ENCODE results near the gene CAMTA1. TPM values are rescaled to one million over a fixed set of nuclear protein-coding genes. Genes with fewer than 3 reads are reported as not detected.

Gene CAMTA1
- total RNA-seq, 1 donor from 2014 or later = 34.4 TPM

DNA sequence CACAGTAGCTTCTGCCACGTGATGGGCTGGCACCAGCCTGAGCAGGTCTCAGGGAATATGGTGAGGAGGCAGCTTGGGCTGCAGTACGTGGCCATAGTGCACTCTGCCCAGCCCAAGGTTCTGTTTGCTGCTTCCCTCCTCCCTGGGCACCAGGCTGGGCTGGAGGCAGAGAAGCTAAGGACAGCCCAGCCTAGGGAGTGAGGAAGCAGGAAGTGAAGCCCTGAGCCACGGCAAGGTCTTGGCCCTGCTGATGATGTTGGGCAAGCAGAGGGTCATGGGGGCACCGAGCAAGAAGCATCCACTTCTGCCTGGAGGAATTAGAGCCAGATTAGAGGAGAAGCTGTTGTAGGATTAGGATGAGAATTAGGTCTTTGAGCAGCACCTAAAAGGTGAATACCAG is 659.1 kb downstream of the CAMTA1 start:
- no peak for ATAC-seq

DNA sequence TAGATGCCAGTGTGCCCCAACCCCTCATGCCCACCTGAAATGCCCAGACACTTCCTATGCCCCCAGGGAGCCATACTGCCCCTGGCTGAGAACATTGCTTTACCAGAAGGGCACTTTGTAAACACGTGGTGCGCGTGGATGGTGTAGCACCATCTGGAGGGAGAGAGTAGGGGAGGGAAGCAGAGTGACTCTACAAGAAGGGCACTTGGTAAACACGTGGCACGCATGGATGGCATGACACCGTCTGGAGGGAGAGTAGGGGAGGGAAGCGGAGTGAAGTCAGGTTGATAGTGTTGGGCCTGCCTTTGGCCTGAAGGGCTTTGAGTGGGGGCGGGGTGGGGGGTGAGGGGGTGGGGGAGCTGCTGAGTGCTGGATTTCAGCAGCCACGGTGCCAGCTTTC is 661.8 kb downstream of the CAMTA1 start:
- ATAC-seq = no peak

GRCh38 chr1:7447736-7448135 is 662.5 kb downstream of the CAMTA1 start:
- no peak for ATAC-seq

DNA sequence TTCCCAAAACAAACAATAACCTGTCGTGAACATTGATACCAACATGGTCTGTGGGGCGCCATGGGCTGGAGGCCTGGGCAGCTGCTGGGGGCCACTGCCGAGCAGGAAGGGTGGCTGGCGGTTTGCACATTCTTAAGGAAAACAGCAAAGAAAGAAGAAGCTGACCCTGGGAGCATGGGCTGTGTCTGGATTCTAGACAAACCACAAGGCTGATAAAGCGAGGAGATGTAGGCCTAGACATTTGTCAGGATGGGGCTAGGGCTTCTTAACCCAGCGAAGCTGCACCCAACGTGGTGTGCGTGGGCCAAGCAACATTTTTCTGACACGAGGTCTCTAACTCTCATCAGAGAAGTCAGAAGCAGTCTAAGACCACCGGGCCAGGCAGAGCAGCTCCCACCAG is 663.7 kb downstream of the CAMTA1 start:
- no peak for ATAC-seq

DNA sequence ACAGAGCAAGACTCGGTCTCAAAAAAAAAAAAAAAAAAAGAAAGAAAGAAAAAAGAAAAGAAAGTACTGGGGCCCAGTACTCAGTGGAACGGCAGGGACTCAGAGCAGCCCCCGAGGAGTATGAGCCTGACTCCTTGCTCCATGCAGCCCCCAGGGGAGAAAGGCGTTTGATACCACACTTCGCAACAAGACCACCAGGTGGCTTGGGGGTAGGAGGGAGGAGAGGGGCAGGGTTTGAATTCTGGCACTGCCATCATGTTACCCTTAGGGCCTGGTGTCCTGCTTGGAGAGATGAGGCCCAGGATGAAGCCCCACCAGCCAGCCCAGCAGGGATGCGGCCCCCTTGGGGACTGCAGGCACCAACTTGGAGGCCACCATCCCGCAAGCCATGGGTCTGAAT is 664.5 kb downstream of the CAMTA1 start:
- no peak for ATAC-seq

DNA sequence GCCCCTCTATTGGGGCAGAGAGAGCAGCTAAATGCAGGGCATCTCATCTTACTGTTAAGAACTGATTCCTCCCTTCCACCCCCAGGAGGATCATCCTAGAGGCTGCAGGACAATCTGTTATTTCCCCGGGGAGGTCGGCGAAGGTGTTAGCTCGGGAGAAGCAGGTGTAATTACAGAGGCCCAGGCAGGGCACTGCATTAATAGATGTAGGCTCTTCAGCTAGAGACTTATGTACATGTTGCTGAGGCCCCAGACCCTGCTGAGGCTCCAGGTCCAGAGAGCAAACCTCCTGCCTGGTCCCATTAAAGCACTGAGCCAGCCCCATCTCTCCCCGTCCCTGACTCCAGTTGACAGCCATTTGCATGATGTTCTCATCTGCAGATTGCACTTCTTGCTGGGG is 665.6 kb downstream of the CAMTA1 start:
- ATAC-seq = no peak

- ATAC-seq = no peak
These were observed 667.8 kb downstream of the CAMTA1 start for GRCh38 chr1:7453038-7453437.

- no peak for ATAC-seq
These were observed 669.0 kb downstream of the CAMTA1 start for GRCh38 chr1:7454052-7454815.

- peak; percentile 42 for ATAC-seq
These were observed 669.9 kb downstream of the CAMTA1 start for GRCh38 chr1:7454895-7455784.

- no peak for ATAC-seq
These were observed 670.8 kb downstream of the CAMTA1 start for GRCh38 chr1:7455796-7456721.

GRCh38 chr1:7456722-7457082 is 671.4 kb downstream of the CAMTA1 start:
- no peak for ATAC-seq

DNA sequence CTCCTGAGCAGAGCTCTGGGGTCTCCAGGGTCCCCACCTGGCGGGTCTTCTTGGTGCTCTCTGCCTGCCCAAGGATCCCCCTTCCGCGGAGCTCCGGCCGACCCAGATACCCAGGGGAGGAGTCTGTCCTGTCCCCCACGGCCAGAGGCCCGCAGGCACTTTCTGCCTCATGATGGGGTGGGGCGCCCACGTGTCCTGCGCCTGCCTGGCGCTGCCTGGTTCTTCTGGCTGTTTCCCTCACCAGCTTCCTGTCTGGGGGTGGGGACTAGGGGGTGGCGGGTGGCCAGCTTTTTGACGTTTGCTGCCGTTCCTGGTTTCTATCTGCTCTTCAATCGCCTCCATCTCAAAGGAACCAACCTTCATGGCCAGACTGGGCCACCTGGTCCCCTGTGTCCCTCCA is 672.6 kb downstream of the CAMTA1 start:
- ATAC-seq = peak; percentile 30

- ATAC-seq = no peak
These were observed 673.7 kb downstream of the CAMTA1 start for GRCh38 chr1:7458946-7459345.

DNA sequence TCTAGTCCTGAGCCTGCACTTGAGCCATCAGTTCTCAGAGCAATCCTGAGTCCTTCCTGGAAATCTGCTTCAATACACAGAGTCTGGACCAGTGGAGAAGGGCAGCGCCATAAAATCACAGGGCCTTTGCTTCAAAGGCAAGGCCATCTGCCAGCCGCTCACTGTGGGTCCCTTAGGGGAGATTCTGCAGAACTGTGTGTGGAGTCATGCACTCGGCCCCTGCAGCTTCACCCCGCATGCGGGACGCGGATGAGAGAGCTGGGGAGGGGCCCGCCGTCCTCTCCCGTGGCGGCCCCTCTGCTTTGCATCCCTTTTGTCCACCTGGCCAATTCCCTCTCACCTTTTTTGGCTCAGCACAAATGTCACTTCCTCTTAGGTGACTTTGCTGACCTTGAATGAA is 674.7 kb downstream of the CAMTA1 start:
- ATAC-seq = no peak

- no peak for ATAC-seq
These were observed 675.6 kb downstream of the CAMTA1 start for GRCh38 chr1:7460807-7461206.

DNA sequence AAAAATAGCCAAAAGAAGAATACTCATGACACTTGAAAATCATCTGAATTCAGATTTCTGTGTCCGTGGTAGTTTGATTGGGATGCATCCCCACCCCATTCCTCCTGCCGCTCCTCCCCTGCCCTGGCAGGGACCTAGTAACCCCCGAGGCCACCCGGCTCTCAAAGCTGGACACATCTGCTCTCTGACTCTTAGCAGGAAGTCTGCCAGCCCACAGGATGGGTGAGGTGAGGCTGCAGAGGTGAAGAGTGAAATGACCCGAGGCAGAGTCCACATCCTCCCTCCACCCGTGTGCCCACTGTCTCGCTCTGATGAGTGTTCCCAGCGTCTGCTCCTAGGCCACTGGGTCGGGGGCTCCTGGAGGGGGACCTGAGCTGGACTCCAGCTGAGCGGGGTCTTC is 677.4 kb downstream of the CAMTA1 start:
- ATAC-seq = peak; percentile 9

- ATAC-seq = no peak
These were observed 678.3 kb downstream of the CAMTA1 start for GRCh38 chr1:7463526-7463925.

DNA sequence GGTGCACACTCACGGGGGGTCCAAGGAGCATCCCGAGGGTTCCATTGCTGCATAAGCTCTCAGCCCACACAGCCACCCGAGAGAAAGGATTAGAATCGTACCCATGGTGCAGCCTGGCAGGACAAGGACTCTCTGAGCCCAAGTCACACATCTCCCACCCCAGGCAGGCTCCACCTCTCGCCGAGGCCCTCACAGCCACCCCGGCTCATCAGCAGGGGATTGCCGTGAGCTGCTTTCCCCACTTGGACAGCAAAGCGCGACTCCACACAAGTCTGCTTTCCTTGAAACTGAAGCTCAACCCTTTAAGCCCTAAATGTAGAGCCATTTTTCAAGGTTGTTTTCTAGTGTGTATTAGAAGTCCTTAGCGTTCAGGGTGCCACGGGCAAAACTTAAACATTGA is 679.5 kb downstream of the CAMTA1 start:
- no peak for ATAC-seq

- ATAC-seq = no peak
These were observed 682.4 kb downstream of the CAMTA1 start for GRCh38 chr1:7467476-7468175.

GRCh38 chr1:7468248-7468647 is 683.0 kb downstream of the CAMTA1 start:
- ATAC-seq = no peak

DNA sequence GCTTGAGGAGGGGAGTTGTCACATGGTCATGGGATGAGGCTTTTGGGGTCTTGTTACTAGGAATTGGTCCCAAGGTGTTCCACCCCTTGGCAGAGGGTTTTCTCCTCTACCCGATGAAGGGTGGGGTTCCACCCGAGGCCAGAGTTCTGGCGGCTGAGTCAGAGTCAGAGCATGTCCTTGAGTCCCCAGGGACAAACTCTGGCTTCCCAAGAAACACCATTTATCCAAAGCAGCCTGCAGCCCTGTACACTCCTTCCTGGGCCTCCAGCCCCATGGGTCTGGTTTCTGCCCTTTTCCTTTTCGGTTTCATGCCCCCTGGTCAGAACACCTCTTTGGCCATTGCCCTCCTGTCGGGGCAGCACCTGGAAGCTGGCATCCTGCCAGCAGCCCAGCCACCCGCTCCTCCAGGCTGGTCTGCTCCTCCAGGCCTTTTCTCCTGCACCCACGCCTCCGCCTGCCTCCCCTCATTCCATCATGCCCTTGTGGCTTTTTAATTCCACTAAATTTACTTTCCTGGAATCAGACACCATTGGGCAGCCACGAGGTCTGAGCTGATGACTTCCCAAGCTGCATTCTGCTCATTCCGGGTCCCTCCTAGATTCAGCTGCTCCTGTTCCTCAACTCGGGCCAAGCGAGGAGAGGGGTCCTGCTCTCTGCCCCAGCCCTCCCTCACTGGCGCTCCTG is 684.1 kb downstream of the CAMTA1 start:
- ATAC-seq = no peak
